HCT116 (cell line): ENCODE measurements around the gene UBALD2. TPM values are rescaled to one million over a fixed set of nuclear protein-coding genes. Genes with fewer than 3 reads are reported as not detected.

Source experiments
- ATAC-seq: fragments of 200-7000 bp; cut with Tn5 transposase; 2 replicates; pipeline ENCODE4 v1.9.1; 2020; ENCODE audit warnings: mild to moderate bottlenecking, moderate library complexity
- BruUV-seq: library from RNA; stranded (reverse); fragments of 400-500 nt; replicated peaks from 2 replicates; lab custom pipeline; 2021; lab: Mats Ljungman, UMichigan
- CTCF ChIA-PET: fragments of 300-600 bp; sonication (Branson Sonifier 250); formaldehyde crosslinking; loops from one replicate; lab custom pipeline; 2021; ENCODE audit warnings: antibody characterized with exemption; lab: Charles Lee
- POLR2A ChIA-PET: fragments of 300-600, 350-600 bp; sonication (Branson Sonifier 250); formaldehyde crosslinking; loops from one replicate; lab custom pipeline; 2021; ENCODE audit warnings: antibody characterized with exemption; lab: Charles Lee
- RAD21 ChIA-PET, 2 experiments: fragments of 300-600 bp; sonication (Branson Sonifier 250); formaldehyde crosslinking; loops; one replicate each; lab custom pipeline; 2023; ENCODE audit warnings: low total read pairs in 2 of 2; ENCODE audit not compliant: uncharacterized antibody in 2 of 2, unreplicated experiment in 2 of 2, low non-redundant PET in 1 of 2; lab: Charles Lee
- DNase-seq: peaks from one replicate; pipeline ENCODE4 v3.0.0-alpha.2; 2010; ENCODE audit warnings: low read depth, low spot score
- H2AFZ ChIP-seq: fragments of 200-600 bp; shearing (Covaris generic), sonication (generic); 2 replicates; pipeline ENCODE4 v1.6.1; 2017; ENCODE audit warnings: low read depth, mixed run types, mixed read lengths, antibody characterized with exemption, low read length; ENCODE audit not compliant: poor library complexity, severe bottlenecking
- H3K27ac ChIP-seq: 2 replicates; pipeline ENCODE4 v1.5.1; 2012; ENCODE audit warnings: low read depth, low read length
- H3K27me3 ChIP-seq: fragments of 200-600 bp; sonication (generic); 2 replicates; pipeline ENCODE4 v1.6.1; 2016; ENCODE audit warnings: mixed run types, low read length, mixed read lengths; ENCODE audit not compliant: insufficient read depth
- H3K36me3 ChIP-seq, 2 experiments: fragments of 200-500 bp in 1 of 2; fragments of 200-600 bp in 1 of 2; sonication (Bioruptor generic) in 1 of 2; sonication (generic) in 1 of 2; 2 replicates each; pipeline versions ENCODE4 v1.5.1 to v1.6.1; 2014 to 2016; ENCODE audit warnings: low read length in 2 of 2, inconsistent platforms in 1 of 2, mixed read lengths in 1 of 2, mixed run types in 1 of 2; ENCODE audit not compliant: insufficient read depth in 2 of 2, control insufficient read depth in 1 of 2
- H3K4me1 ChIP-seq, 2 experiments: fragments of 200-600 bp in 1 of 2; sonication (generic) in 1 of 2; 2 replicates each; pipeline versions ENCODE4 v1.5.1 to v1.6.1; 2012 to 2017; ENCODE audit warnings: low read length in 2 of 2, inconsistent platforms in 1 of 2, mild to moderate bottlenecking in 1 of 2, mixed read lengths in 1 of 2, mixed run types in 1 of 2, moderate library complexity in 1 of 2; ENCODE audit not compliant: insufficient read depth in 2 of 2, control insufficient read depth in 1 of 2
- H3K4me2 ChIP-seq: fragments of 200-600 bp; sonication (generic); 2 replicates; pipeline ENCODE4 v1.6.1; 2017; ENCODE audit warnings: mixed run types, low read length, mixed read lengths
- H3K4me3 ChIP-seq, 2 experiments: fragments of 200-600 bp in 1 of 2; sonication (generic) in 1 of 2; replicated peaks in 1 of 2; 2 replicates each; pipeline ENCODE4 v1.5.1; 2011 to 2016; ENCODE audit warnings: low read length in 2 of 2, control low read depth in 1 of 2, low read depth in 1 of 2, mild to moderate bottlenecking in 1 of 2, mixed read lengths in 1 of 2, mixed run types in 1 of 2
- H3K79me2 ChIP-seq: fragments of 200-600 bp; sonication (generic); 2 replicates; pipeline ENCODE4 v1.6.1; 2017; ENCODE audit warnings: mild to moderate bottlenecking, mixed run types, low read length, moderate library complexity, mixed read lengths; ENCODE audit not compliant: insufficient read depth
- H3K9ac ChIP-seq: fragments of 200-600 bp; sonication (generic); 2 replicates; pipeline ENCODE4 v1.6.1; 2016; ENCODE audit warnings: low read length, mixed read lengths
- H3K9me2 ChIP-seq: fragments of 200-600 bp; sonication (generic), shearing (Covaris generic); 2 replicates; pipeline ENCODE4 v1.6.1; 2017; ENCODE audit warnings: mixed run types, mild to moderate bottlenecking, moderate library complexity; ENCODE audit not compliant: insufficient read depth
- H3K9me3 ChIP-seq, 2 experiments: fragments of 200-500 bp in 1 of 2; fragments of 200-600 bp in 1 of 2; sonication (Bioruptor generic) in 1 of 2; sonication (generic) in 1 of 2; 2 replicates each; pipeline ENCODE4 v1.6.1; 2014 to 2017; ENCODE audit warnings: low read length in 2 of 2, mixed read lengths in 2 of 2, inconsistent platforms in 1 of 2, low read depth in 1 of 2, mild to moderate bottlenecking in 1 of 2, mixed run types in 1 of 2, moderate library complexity in 1 of 2; ENCODE audit not compliant: control insufficient read depth in 1 of 2, insufficient read depth in 1 of 2
- H4K20me1 ChIP-seq: fragments of 200-600 bp; sonication (generic), shearing (Covaris generic); 2 replicates; pipeline ENCODE4 v1.6.1; 2017; ENCODE audit warnings: mixed run types, mild to moderate bottlenecking, moderate library complexity; ENCODE audit not compliant: insufficient read depth
- CBX3 ChIP-seq: IDR thresholded peaks from 2 replicates; pipeline ENCODE4 v1.6.1; 2012; ENCODE audit warnings: low read depth
- POLR2A ChIP-seq: IDR thresholded peaks from 2 replicates; pipeline ENCODE4 v1.7.0; 2011; ENCODE audit warnings: borderline replicate concordance; ENCODE audit not compliant: insufficient read depth, insufficient read length; ENCODE audit errors: extremely low read depth
- RAD21 ChIP-seq: IDR thresholded peaks from 2 replicates; pipeline ENCODE4 v1.6.1; 2012; ENCODE audit warnings: low read depth, mild to moderate bottlenecking
- REST ChIP-seq: IDR thresholded peaks from 2 replicates; pipeline ENCODE4 v1.6.1; 2012; ENCODE audit warnings: low read depth
- SIN3A ChIP-seq: IDR thresholded peaks from 2 replicates; pipeline ENCODE4 v1.6.1; 2012; ENCODE audit warnings: low read depth
- SRF ChIP-seq: IDR thresholded peaks from 2 replicates; pipeline ENCODE4 v1.6.1; 2012; ENCODE audit warnings: low read depth
- YY1 ChIP-seq: IDR thresholded peaks from 2 replicates; pipeline ENCODE4 v1.6.1; 2011; ENCODE audit warnings: low read length, low read depth, moderate library complexity, mild to moderate bottlenecking; ENCODE audit not compliant: insufficient replicate concordance; ENCODE audit errors: extremely low read depth
- ZFX ChIP-seq: fragments of 450-650 bp; IDR thresholded peaks from 2 replicates; pipeline ENCODE4 v1.6.1; 2017
- ZNF274 ChIP-seq: fragments of 200-500 bp; sonication (Bioruptor generic); IDR thresholded peaks from 2 replicates; pipeline ENCODE4 v1.6.1; 2014; ENCODE audit warnings: mild to moderate bottlenecking, low read depth, low read length, inconsistent platforms
- intact Hi-C: fragments of 100-400 bp; cut with micrococcal nuclease; formaldehyde crosslinking; loops from 2 replicates; pipeline ENCODE4 v1.10.0; 2022
- total RNA-seq: library from RNA; stranded (reverse); gene quantifications from one replicate; pipeline ENCODE4 v1.2.1, GENCODE V29; 2021; ENCODE audit not compliant: unreplicated experiment

The UBALD2 gene
- total RNA-seq, 1 experiment from 2014 or later = 94.3 TPM

GRCh38 chr17:76253841-76254240, 11.3 kb upstream of the UBALD2 start:
- BruUV-seq = no TSS peak
- Histone ChIP-seq H3K9me2 (no peaks in the 10 kb centered on the region), H3K4me3 (no peak overlapping the region), H3K4me2 (no peak overlapping the region), H4K20me1 (no peaks in the 10 kb centered on the region), H3K27me3 (no peaks in the 10 kb centered on the region), H2AFZ (no peak overlapping the region), H3K79me2 (no peaks in the 10 kb centered on the region), H3K9me3 (no peaks in the 10 kb centered on the region), H3K9ac (no peak overlapping the region), H3K36me3 (no peaks in the 10 kb centered on the region), H3K4me1 (peaks cover 0 to 20% of the 10 kb centered on the region in 2 experiments; a peak in 2 of 4 replicates), H3K27ac (no peak overlapping the region)
- ChIA-PET CTCF (no interaction called here), RAD21 (no interaction called here), POLR2A (no interaction called here)
- no peak for DNase-seq
- TF ChIP-seq REST = no peak
- no peak for TF ChIP-seq SRF
- TF ChIP-seq ZNF274 = no peak
- TF ChIP-seq POLR2A = no peak
- no peak for TF ChIP-seq YY1
- no peak for TF ChIP-seq CBX3
- no peak for TF ChIP-seq SIN3A
- no peak for TF ChIP-seq RAD21
- no peak for TF ChIP-seq ZFX
- intact Hi-C loops = no loop called here
- ATAC-seq = no peak
